NOMO-1 (cell line): ENCODE results near the gene CDH11.

Experiments used
- DNase-seq, 2 experiments: peaks; one replicate each; lab custom pipeline; 2025; ENCODE audit not compliant: unreplicated experiment in 2 of 2; lab: John Stamatoyannopoulos, UW

The CDH11 gene

DNA sequence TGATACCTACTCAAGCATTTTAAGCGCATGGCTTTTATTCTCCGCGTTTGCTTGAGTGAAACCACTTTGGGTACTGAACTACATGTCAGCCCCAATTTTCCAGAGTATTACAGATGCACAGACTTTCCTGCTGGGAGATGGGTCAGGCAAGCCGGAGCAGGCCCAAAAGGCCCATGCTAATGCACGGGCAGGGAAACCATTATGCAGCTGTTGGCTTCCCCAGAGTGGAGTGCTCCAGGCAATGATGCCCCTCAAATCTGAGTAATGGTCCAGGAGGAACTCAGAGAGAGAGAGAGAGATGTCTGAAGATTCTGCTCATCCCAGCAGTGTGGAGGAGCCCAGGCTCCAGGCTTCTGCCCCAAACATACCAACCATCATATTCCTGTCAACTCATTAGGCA, 80.2 kb downstream of the CDH11 start:
- no peak for DNase-seq

- no peak for DNase-seq
Observed at GRCh38 chr16:65038100-65038499, 83.8 kb downstream of the CDH11 start.

GRCh38 chr16:65037556-65037955, 84.3 kb downstream of the CDH11 start:
- DNase-seq: no peak

GRCh38 chr16:65034915-65035314, 86.9 kb downstream of the CDH11 start:
- DNase-seq: no peak

- DNase-seq: no peak
Observed at GRCh38 chr16:65032387-65032786, 89.5 kb downstream of the CDH11 start.

- no peak for DNase-seq
Observed at GRCh38 chr16:65024767-65025178, 97.1 kb downstream of the CDH11 start.

- DNase-seq: no peak
Observed at GRCh38 chr16:65023802-65024201, 98.1 kb downstream of the CDH11 start.

DNA sequence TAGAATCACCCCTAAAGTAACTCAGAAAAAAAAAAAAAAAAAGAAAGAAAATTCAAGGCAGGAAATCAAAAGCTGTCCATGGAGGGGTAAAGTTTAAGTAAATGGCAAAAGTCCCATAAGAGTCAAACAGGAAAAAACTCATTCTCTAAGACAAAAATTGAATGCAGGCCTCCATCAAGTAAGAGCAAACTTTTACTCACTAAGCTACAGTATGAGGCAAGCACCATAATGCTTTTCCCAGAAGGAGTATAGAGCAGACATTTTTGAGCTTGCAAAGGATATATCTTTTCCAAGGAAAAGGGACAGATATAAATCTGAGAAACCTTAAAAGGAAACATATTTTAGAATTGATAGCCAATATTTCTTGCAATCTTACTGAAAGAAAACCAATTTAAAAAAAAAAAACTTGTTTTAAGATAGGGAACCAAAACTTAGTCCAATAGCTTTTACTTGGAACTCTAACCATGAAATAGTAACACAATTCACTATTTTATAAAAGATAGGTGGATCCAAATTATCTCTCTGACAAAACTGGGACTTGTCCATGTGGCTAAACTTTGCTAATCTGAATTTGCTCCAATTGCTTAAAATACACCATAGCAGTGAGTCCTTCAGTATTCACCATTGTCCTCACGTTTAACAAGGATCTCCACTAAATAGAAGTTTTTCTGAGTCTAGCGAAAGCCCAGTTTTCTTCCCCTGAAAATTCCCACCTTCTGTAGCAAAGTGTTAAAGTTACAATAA, 99.8 kb downstream of the CDH11 start:
- no peak for DNase-seq

DNA sequence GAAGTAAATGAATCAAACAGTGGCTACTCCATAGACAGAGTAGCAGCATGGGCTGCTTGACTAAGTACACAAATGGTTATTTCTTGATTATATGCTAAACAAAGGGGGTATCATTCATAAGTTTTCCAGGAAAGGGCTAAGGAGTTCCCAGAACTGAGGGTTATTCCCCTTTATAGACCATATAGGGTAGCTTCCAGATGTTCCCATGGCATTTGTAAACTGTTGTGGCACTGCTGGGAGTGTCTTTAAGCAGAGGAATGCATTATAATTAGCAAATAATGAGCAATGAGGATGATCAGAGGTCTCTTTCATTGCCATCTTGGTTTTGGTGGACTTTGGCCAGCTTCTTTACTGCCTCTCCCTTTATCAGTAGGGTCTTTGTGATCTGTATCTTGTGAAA, 105.1 kb downstream of the CDH11 start:
- DNase-seq: no peak

- DNase-seq: no peak
Observed at GRCh38 chr16:65015599-65015998, 106.3 kb downstream of the CDH11 start.

DNA sequence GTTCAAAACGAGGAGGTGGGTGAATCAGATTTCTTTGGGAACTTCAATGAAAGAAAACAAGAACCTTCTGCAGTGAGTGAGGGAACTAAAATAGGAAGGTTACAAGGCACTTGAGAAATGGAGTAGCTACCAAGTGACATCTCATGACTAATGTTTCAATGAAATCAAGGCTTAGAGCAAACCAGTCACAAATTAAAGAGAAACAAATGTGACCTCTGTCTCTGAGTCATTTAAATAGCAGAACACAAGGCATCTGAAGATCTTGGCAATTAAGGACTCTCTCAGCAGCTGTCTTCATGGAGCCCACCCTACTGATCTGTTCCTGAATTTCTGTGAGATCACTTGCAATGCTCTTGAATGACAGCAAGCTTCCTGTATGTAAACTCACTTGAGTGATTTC, 109.5 kb downstream of the CDH11 start:
- DNase-seq: no peak

DNA sequence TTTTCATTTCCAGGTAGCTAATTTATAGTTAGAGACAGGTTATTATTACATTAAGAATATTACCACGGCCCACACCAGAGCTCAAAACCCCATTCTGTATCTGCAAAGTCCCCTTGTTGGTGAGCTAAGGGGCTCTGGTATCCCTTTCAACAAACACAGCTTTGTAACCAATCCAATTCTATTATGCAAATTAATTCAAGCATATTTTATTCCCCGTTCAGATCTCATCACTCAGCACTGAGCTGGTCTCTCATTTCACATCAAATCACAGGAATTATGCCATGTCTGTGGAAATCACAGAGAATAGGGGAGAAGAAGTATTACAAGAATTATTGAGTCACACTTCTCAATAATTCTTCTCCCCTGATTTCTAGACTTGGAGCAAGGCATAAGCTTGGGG, 111.7 kb downstream of the CDH11 start:
- DNase-seq: no peak

DNA sequence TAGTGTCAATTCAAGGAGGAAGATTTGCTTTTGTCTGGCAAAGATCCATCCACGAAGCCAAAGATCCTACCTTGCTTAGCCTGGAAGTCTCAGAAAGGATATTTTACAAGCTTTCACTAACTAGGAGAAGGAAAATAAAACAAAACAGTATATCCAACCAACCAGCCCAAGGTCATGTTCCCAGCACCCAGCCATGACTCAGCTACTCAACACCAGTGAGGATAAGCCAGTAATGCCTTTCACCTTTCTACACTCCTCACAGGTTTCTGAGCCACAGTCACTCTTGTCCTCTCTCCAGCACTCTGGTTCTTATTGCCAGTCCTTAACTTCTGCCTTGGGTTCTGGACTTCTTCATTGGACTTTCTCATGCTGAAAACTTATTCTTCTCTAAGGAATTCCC, 116.2 kb downstream of the CDH11 start:
- no peak for DNase-seq

- DNase-seq: no peak
Observed at GRCh38 chr16:65004570-65004969, 117.3 kb downstream of the CDH11 start.

DNA sequence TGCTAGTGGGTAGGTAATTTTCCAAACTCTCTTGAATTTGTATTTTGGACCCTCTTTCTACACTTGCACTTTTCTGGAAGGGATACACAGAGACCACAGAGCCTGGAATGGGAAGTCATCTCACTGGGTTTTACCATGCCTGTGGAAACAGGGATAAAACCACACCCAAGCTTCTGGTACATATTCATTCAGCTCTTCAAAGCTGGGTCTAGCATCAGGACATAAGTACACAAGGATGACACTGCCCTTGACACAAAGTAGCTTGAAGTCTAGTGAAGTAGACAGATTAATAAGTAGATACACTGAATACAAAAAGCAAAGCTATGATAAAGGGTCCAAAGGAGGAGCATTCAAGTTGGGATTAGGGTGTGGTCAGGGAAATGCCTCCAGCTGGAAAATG, 118.2 kb downstream of the CDH11 start:
- no peak for DNase-seq

DNA sequence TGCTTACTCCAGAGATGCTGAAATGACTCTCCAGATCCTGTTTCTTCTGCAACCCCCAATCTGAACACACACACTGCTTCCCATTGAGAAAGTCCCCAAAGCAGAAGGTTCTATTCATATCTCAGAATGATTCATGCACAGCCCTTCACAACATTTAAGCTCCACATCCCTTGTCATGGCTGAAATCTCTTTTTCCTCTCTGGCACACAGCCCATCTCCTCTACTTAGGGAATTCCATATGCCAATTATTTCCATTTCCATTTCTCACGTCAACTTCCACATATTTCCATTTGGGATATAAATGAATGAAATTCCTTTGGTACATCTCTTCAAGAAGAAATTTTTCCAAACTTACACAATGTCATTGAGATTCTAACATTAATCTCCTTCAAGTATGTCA, 119.6 kb downstream of the CDH11 start:
- DNase-seq: no peak

DNA sequence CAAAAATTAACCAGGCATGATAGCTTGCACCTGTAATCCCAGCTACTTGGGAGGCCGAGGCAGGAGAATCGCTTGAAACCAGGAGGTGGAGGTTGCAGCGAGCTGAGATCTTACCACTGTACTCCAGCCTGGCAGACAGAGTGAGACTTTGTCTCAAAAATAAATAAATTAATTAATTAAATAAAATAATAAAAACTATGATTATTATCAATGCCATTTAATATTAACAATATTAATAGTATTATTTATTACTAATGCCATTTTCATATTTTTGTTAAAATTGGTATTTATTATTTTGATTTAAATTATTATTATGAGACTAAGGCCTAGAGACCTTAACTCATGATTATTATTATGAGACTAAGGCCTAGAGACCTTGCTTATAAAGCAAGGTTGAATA, 121.2 kb downstream of the CDH11 start:
- no peak for DNase-seq

- no peak for DNase-seq
Observed at GRCh38 chr16:64997751-64998150, 124.1 kb downstream of the CDH11 start.

GRCh38 chr16:64997121-64997520, 124.7 kb downstream of the CDH11 start:
- DNase-seq: no peak

DNA sequence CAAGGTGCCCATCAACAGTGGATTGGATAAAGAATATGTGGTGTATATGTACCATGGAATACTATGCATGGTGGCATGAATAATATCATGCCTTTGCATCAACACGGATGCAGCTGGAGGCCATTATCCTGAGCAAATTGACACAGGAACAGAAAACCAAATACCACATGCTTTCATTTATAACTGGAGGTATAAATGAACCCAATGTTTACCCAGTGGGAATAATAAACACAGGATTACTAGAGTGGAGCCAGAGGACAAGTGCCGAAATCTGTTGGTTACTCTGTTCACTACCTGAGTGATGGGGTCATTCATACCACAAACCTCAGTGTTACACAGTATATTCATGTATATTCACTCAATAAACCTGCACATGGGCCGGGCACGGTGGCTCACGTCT, 125.2 kb downstream of the CDH11 start:
- no peak for DNase-seq

DNA sequence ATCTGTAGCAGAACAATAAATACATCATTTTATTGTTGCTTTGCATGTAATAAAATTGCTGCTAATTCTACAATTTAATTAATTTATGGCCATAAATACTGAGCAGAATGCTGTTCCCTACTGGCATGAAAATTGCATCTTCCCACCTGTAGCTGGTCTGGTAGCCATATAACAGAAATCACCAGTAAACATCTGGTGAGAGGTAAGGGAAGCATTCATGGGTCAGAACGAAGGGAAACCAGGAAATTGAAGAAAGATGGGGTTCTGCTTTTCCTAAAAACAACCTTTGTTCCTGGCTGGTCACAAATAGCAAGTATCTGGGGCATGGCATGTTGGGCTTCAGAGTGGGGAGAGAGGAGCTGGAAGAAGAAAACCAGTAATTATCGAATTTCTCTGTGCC, 128.4 kb downstream of the CDH11 start:
- DNase-seq: no peak

DNA sequence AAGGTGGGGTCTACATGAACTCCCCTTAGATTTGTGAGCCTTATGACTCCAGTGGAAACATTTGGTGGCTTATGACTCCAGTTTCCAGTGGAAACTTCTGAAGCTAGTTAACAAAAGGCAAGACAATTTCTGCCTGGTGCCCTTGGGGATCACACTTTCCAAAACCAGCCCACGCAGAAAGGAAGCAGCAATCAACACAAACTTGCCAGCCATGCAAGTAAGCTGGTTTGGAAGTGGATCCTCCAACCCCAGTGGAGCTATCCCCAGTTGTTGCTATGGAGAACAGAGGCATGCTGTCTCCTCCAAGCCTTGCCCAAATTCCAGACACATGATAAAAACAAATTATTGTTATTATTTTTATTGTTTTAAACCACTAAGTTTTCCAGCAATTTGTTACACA, 130.9 kb downstream of the CDH11 start:
- DNase-seq: no peak

DNA sequence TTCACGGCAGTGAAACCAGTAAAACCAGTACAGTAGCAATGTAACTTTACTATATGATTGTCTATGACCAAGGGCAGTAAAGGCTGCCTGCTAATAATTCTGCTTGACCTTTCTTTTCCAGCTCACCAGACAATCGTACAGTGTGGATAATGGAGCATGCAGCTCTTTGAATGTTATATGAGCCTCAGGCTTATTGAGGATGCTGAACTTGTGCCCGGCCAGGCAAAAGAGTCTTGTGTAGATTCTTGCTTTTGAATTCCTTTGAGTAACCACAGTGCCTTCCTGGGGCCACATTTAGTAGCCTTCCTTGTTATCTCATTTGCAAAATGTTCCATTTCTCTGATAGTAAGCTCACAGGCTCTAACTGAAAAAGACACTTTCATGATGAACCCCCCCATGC, 131.8 kb downstream of the CDH11 start:
- no peak for DNase-seq
